ENCODE measurements around the gene ZCCHC3. TPM values are rescaled to one million over a fixed set of nuclear protein-coding genes. Genes with fewer than 3 reads are reported as not detected.

ZCCHC3 gene
- total RNA-seq, 1 donor = 9.0 TPM

GRCh38 chr20:313402-313801, 16.0 kb downstream of the ZCCHC3 start:
- DNase-seq (ENCODE audit: insufficient read length, low spot score, missing footprints) = no peak
- TF ChIP-seq CTCF (IDR thresholded peaks at IDR 0.05; ENCODE audit: extremely low read depth, low read depth, low read length) = no peak
- H3K27me3 ChIP-seq (ENCODE audit: insufficient read depth, low read length) = no peaks in the 10 kb centered on the region
- H4K20me1 ChIP-seq (ENCODE audit: insufficient read depth, low read length) = no peaks in the 10 kb centered on the region
- H3K9me3 ChIP-seq (ENCODE audit: low read depth, low read length) = no peaks in the 10 kb centered on the region
- no peak overlapping the region for H3K4me3 ChIP-seq (ENCODE audit: insufficient read depth, low read length)
- H3K36me3 ChIP-seq (ENCODE audit: insufficient read depth, low read length) = no peaks in the 10 kb centered on the region
- H3K4me2 ChIP-seq (ENCODE audit: insufficient read depth, low read length) = no peak overlapping the region
- peaks cover 19% of the 10 kb centered on the region for H3K4me1 ChIP-seq (ENCODE audit: insufficient read depth, low read length)
- H2AFZ ChIP-seq (ENCODE audit: low read length) = no peak overlapping the region
- no peak overlapping the region for H3K27ac ChIP-seq (ENCODE audit: low read depth, low read length)
- no peaks in the 10 kb centered on the region for H3K79me2 ChIP-seq (ENCODE audit: insufficient read depth, low read length)

GRCh38 chr20:313948-314347, 16.6 kb downstream of the ZCCHC3 start:
- Histone ChIP-seq H3K9me3 (ENCODE audit: low read depth, low read length) (no peaks in the 10 kb centered on the region), H3K4me3 (ENCODE audit: insufficient read depth, low read length) (no peak overlapping the region), H3K4me2 (ENCODE audit: insufficient read depth, low read length) (no peak overlapping the region), H4K20me1 (ENCODE audit: insufficient read depth, low read length) (no peaks in the 10 kb centered on the region), H3K4me1 (ENCODE audit: insufficient read depth, low read length) (peaks cover 18% of the 10 kb centered on the region), H3K36me3 (ENCODE audit: insufficient read depth, low read length) (no peaks in the 10 kb centered on the region), H3K79me2 (ENCODE audit: insufficient read depth, low read length) (no peaks in the 10 kb centered on the region), H3K27ac (ENCODE audit: low read depth, low read length) (no peak overlapping the region), H2AFZ (ENCODE audit: low read length) (no peak overlapping the region), H3K27me3 (ENCODE audit: insufficient read depth, low read length) (no peaks in the 10 kb centered on the region)
- no peak for TF ChIP-seq CTCF (IDR thresholded peaks at IDR 0.05; ENCODE audit: extremely low read depth, low read depth, low read length)
- DNase-seq (ENCODE audit: insufficient read length, low spot score, missing footprints) = peak; percentile 65

GRCh38 chr20:316316-317068, 19.1 kb downstream of the ZCCHC3 start:
- Histone ChIP-seq H3K79me2 (ENCODE audit: insufficient read depth, low read length) (no peaks in the 10 kb centered on the region), H3K27ac (ENCODE audit: low read depth, low read length) (no peak overlapping the region), H3K36me3 (ENCODE audit: insufficient read depth, low read length) (no peaks in the 10 kb centered on the region), H3K27me3 (ENCODE audit: insufficient read depth, low read length) (no peaks in the 10 kb centered on the region), H3K4me3 (ENCODE audit: insufficient read depth, low read length) (no peak overlapping the region), H3K9me3 (ENCODE audit: low read depth, low read length) (no peaks in the 10 kb centered on the region), H4K20me1 (ENCODE audit: insufficient read depth, low read length) (no peaks in the 10 kb centered on the region), H2AFZ (ENCODE audit: low read length) (no peak overlapping the region), H3K4me2 (ENCODE audit: insufficient read depth, low read length) (no peak overlapping the region), H3K4me1 (ENCODE audit: insufficient read depth, low read length) (peaks cover 6% of the 10 kb centered on the region)
- no peak for DNase-seq (ENCODE audit: insufficient read length, low spot score, missing footprints)
- no peak for TF ChIP-seq CTCF (IDR thresholded peaks at IDR 0.05; ENCODE audit: extremely low read depth, low read depth, low read length)

- Histone ChIP-seq H3K36me3 (ENCODE audit: insufficient read depth, low read length) (no peaks in the 10 kb centered on the region), H3K27ac (ENCODE audit: low read depth, low read length) (peak overlapping the region; percentile 82), H3K4me2 (ENCODE audit: insufficient read depth, low read length) (peak overlapping the region; percentile 100), H2AFZ (ENCODE audit: low read length) (peak overlapping the region; percentile 79), H3K4me1 (ENCODE audit: insufficient read depth, low read length) (peaks cover 25% of the 10 kb centered on the region), H4K20me1 (ENCODE audit: insufficient read depth, low read length) (peaks cover 13% of the 10 kb centered on the region), H3K27me3 (ENCODE audit: insufficient read depth, low read length) (no peaks in the 10 kb centered on the region), H3K9me3 (ENCODE audit: low read depth, low read length) (no peaks in the 10 kb centered on the region), H3K4me3 (ENCODE audit: insufficient read depth, low read length) (peak overlapping the region; percentile 86), H3K79me2 (ENCODE audit: insufficient read depth, low read length) (peaks cover 13% of the 10 kb centered on the region)
- TF ChIP-seq CTCF (IDR thresholded peaks at IDR 0.05; ENCODE audit: extremely low read depth, low read depth, low read length) = peak; percentile 27
- peak; percentile 99 for DNase-seq (ENCODE audit: insufficient read length, low spot score, missing footprints)
These were observed 27.0 kb downstream of the ZCCHC3 start for GRCh38 chr20:324177-325044.
